H9 (cell line): ENCODE measurements around the gene TUBB2B. TPM values are rescaled to one million over a fixed set of nuclear protein-coding genes. Genes with fewer than 3 reads are reported as not detected.

Source experiments
- DNase-seq: peaks from one replicate; pipeline ENCODE4 v3.0.0-alpha.2; 2017
- H2AFZ ChIP-seq: one replicate; pipeline ENCODE4 v1.6.1; 2013; ENCODE audit warnings: mild to moderate bottlenecking, low read length, control low read depth, moderate library complexity
- H2AK5ac ChIP-seq: 2 replicates; pipeline ENCODE4 v1.6.1; 2013; ENCODE audit warnings: low read length, control low read depth, mixed read lengths; ENCODE audit not compliant: insufficient read length
- H2BK120ac ChIP-seq: one replicate; pipeline ENCODE4 v1.6.1; 2013; ENCODE audit warnings: low read depth, mild to moderate bottlenecking, low read length, control low read depth, inconsistent platforms; ENCODE audit not compliant: poor library complexity, severe bottlenecking
- H2BK12ac ChIP-seq: 2 replicates; pipeline ENCODE4 v1.6.1; 2013; ENCODE audit warnings: low read length, control low read depth, mixed read lengths, low read depth; ENCODE audit not compliant: insufficient read length
- H2BK15ac ChIP-seq: 2 replicates; pipeline ENCODE4 v1.6.1; 2013; ENCODE audit warnings: low read depth, low read length, control low read depth
- H2BK20ac ChIP-seq: one replicate; pipeline ENCODE4 v1.6.1; 2013; ENCODE audit warnings: low read depth, mild to moderate bottlenecking, low read length, control low read depth, inconsistent platforms; ENCODE audit not compliant: poor library complexity, severe bottlenecking
- H2BK5ac ChIP-seq: 2 replicates; pipeline ENCODE4 v1.6.1; 2013; ENCODE audit warnings: low read length, control low read depth, mixed read lengths; ENCODE audit not compliant: insufficient read length
- H3K14ac ChIP-seq: 2 replicates; pipeline ENCODE4 v1.6.1; 2013; ENCODE audit warnings: low read length, control low read depth; ENCODE audit not compliant: insufficient read depth
- H3K18ac ChIP-seq: 2 replicates; pipeline ENCODE4 v1.6.1; 2013; ENCODE audit warnings: low read depth, mild to moderate bottlenecking, mixed read lengths, low read length, control low read depth; ENCODE audit not compliant: insufficient read length
- H3K23ac ChIP-seq: 2 replicates; pipeline ENCODE4 v1.6.1; 2013; ENCODE audit warnings: low read length, control low read depth, mixed read lengths, low read depth; ENCODE audit not compliant: insufficient read length
- H3K23me2 ChIP-seq: 2 replicates; pipeline ENCODE4 v1.6.1; 2013; ENCODE audit warnings: low read depth, mild to moderate bottlenecking, mixed read lengths, low read length, control low read depth; ENCODE audit not compliant: insufficient read length, poor library complexity, severe bottlenecking
- H3K27ac ChIP-seq: 2 replicates; pipeline ENCODE4 v1.5.1; 2013; ENCODE audit warnings: low read length, control low read depth, mixed read lengths, low read depth; ENCODE audit not compliant: insufficient read length
- H3K27me3 ChIP-seq: 2 replicates; pipeline ENCODE4 v1.6.1; 2013; ENCODE audit warnings: low read length, control low read depth, inconsistent platforms; ENCODE audit not compliant: insufficient read depth
- H3K4ac ChIP-seq: 2 replicates; pipeline ENCODE4 v1.6.1; 2013; ENCODE audit warnings: low read depth, mild to moderate bottlenecking, control low read depth, inconsistent platforms, low read length, moderate library complexity
- H3K4me1 ChIP-seq: 2 replicates; pipeline ENCODE4 v1.6.1; 2013; ENCODE audit warnings: low read length, control low read depth, inconsistent platforms; ENCODE audit not compliant: insufficient read depth
- H3K4me2 ChIP-seq: 2 replicates; pipeline ENCODE4 v1.6.1; 2013; ENCODE audit warnings: low read length, control low read depth, mixed read lengths; ENCODE audit not compliant: insufficient read length, insufficient read depth
- H3K56ac ChIP-seq: 2 replicates; pipeline ENCODE4 v1.6.1; 2013; ENCODE audit warnings: low read depth, mild to moderate bottlenecking, mixed read lengths, low read length, control low read depth; ENCODE audit not compliant: insufficient read length
- H3K79me1 ChIP-seq: 2 replicates; pipeline ENCODE4 v1.6.1; 2013; ENCODE audit warnings: low read depth, mild to moderate bottlenecking, moderate library complexity, low read length, control low read depth, inconsistent platforms; ENCODE audit not compliant: insufficient read depth, poor library complexity, severe bottlenecking
- H3K79me2 ChIP-seq: 2 replicates; pipeline ENCODE4 v1.6.1; 2013; ENCODE audit warnings: low read length, control low read depth, inconsistent platforms; ENCODE audit not compliant: insufficient read depth
- H3K9ac ChIP-seq: 2 replicates; pipeline ENCODE4 v1.6.1; 2013; ENCODE audit warnings: low read length, control low read depth, mixed read lengths; ENCODE audit not compliant: insufficient read length; ENCODE audit errors: extremely low read depth
- H3K9me3 ChIP-seq: one replicate; pipeline ENCODE4 v1.6.1; 2013; ENCODE audit warnings: low read depth, low read length, inconsistent platforms; ENCODE audit not compliant: control insufficient read depth
- H3T11ph ChIP-seq: one replicate; pipeline ENCODE4 v1.6.1; 2013; ENCODE audit warnings: mild to moderate bottlenecking, low read length, control low read depth, inconsistent platforms
- H4K20me1 ChIP-seq: one replicate; pipeline ENCODE4 v1.6.1; 2013; ENCODE audit not compliant: control insufficient read depth, insufficient read length, insufficient read depth
- H4K5ac ChIP-seq: 2 replicates; pipeline ENCODE4 v1.6.1; 2013; ENCODE audit warnings: low read depth, mild to moderate bottlenecking, mixed read lengths, low read length, control low read depth; ENCODE audit not compliant: insufficient read length
- H4K8ac ChIP-seq: replicated peaks from 2 replicates; pipeline ENCODE4 v1.6.1; 2013; ENCODE audit warnings: low read length, control low read depth, mixed read lengths, low read depth; ENCODE audit not compliant: insufficient read length
- H4K91ac ChIP-seq: 2 replicates; pipeline ENCODE4 v1.6.1; 2013; ENCODE audit warnings: low read depth, mild to moderate bottlenecking, moderate library complexity, mixed read lengths, low read length, control low read depth; ENCODE audit not compliant: insufficient read length
- H3K27ac Mint-ChIP-seq, 3 experiments: 2 replicates in 2 of 3; 3 replicates in 1 of 3; pipeline ENCODE4 v1.8.0; 2020 to 2021; ENCODE audit warnings: mixed read lengths in 3 of 3, mild to moderate bottlenecking in 1 of 3, moderate library complexity in 1 of 3
- H3K27me3 Mint-ChIP-seq: 2 replicates; pipeline ENCODE4 v1.8.0; 2021; ENCODE audit warnings: low read depth, mild to moderate bottlenecking, moderate library complexity, mixed read lengths
- H3K36me3 Mint-ChIP-seq, 3 experiments: 2 replicates in 2 of 3; 3 replicates in 1 of 3; pipeline ENCODE4 v1.8.0; 2020 to 2021; ENCODE audit warnings: low read depth in 3 of 3, mixed read lengths in 3 of 3; ENCODE audit not compliant: insufficient read depth in 1 of 3
- H3K4me1 Mint-ChIP-seq, 2 experiments: 2 replicates each; pipeline ENCODE4 v1.8.0; 2020; ENCODE audit warnings: mixed read lengths in 2 of 2
- H3K4me3 Mint-ChIP-seq, 2 experiments: 2 replicates in 1 of 2; 3 replicates in 1 of 2; pipeline ENCODE4 v1.8.0; 2020 to 2021; ENCODE audit warnings: mild to moderate bottlenecking in 2 of 2, mixed read lengths in 2 of 2, moderate library complexity in 1 of 2
- H3K9me3 Mint-ChIP-seq, 2 experiments: 2 replicates in 1 of 2; 3 replicates in 1 of 2; pipeline ENCODE4 v1.8.0; 2020; ENCODE audit warnings: mild to moderate bottlenecking in 2 of 2, mixed read lengths in 2 of 2, moderate library complexity in 1 of 2
- CTCF ChIP-seq: fragments of 200-600 bp; sonication (generic); conservative IDR thresholded peaks from 3 replicates; pipeline ENCODE4 v1.8.0; 2021; ENCODE audit warnings: antibody characterized with exemption, mild to moderate bottlenecking
- WGBS: extraction: QIAGEN DNeasy Blood & Tissue Kit; methylation state at CpG from one replicate; pipeline ENCODE4 v1.1.7; 2013; ENCODE audit warnings: missing lambda C conversion rate, low lambda C conversion rate, mixed read lengths; ENCODE audit not compliant: insufficient read length; ENCODE audit errors: extremely low coverage; 5-methylcytosine and 5-hydroxymethylcytosine counted together
- total RNA-seq: library from RNA; stranded (reverse); gene quantifications from 2 replicates; pipeline ENCODE4 v1.2.1, GENCODE V29; 2021

The TUBB2B gene
- total RNA-seq, 1 experiment from 2014 or later = 320 TPM

GRCh38 chr6:3217286-3217685, 10.2 kb downstream of the TUBB2B start:
- peaks cover 13% of the 10 kb centered on the region for H3K27me3 Mint-ChIP-seq
- peaks cover 10% of the 10 kb centered on the region in 2 experiments for H3K4me1 Mint-ChIP-seq
- no peaks in the 10 kb centered on the region for H3K79me2 ChIP-seq
- no peak overlapping the region for H3K27ac ChIP-seq
- no peak overlapping the region for H2AK5ac ChIP-seq
- no peaks in the 10 kb centered on the region for H4K20me1 ChIP-seq
- no CpG with 5 or more reads among the region's 2 CpGs for WGBS
- no peak overlapping the region; the same call in 1 of the 2 replicates for H2BK15ac ChIP-seq
- no peak overlapping the region for H2BK12ac ChIP-seq
- H3K4ac ChIP-seq = no peak overlapping the region
- no peak overlapping the region for H3T11ph ChIP-seq
- peaks cover 2 to 6% (median 3%) of the 10 kb centered on the region in 3 experiments; a peak in 4 of 7 replicates for H3K36me3 Mint-ChIP-seq
- H3K27ac Mint-ChIP-seq = no peak overlapping the region
- H2BK120ac ChIP-seq = no peak overlapping the region
- no peak overlapping the region for H2BK5ac ChIP-seq
- H3K9me3 Mint-ChIP-seq = peaks cover 5 to 6% of the 10 kb centered on the region in 2 experiments; a peak in 3 of 5 replicates
- H3K23me2 ChIP-seq = no peaks in the 10 kb centered on the region
- no peak overlapping the region for H3K23ac ChIP-seq
- no peak overlapping the region for H2BK20ac ChIP-seq
- no peak for DNase-seq
- no peak for TF ChIP-seq CTCF
- H3K4me1 ChIP-seq = no peaks in the 10 kb centered on the region
- no peak overlapping the region for H3K14ac ChIP-seq
- no peak overlapping the region for H3K4me3 Mint-ChIP-seq
- H3K4me2 ChIP-seq = no peak overlapping the region
- no peak overlapping the region for H3K18ac ChIP-seq
- H4K5ac ChIP-seq = no peak overlapping the region
- H3K79me1 ChIP-seq = no peaks in the 10 kb centered on the region
- no peak overlapping the region for H4K8ac ChIP-seq
- H3K9ac ChIP-seq = no peak overlapping the region
- no peak overlapping the region for H2AFZ ChIP-seq
- 0 out of 2 replicates have a peak, but pooled peaks cover 2% of the 10 kb centered on the region for H3K27me3 ChIP-seq
- H3K9me3 ChIP-seq = no peaks in the 10 kb centered on the region
- H3K56ac ChIP-seq = no peak overlapping the region
- H4K91ac ChIP-seq = no peak overlapping the region
